Urinary bladder (tissue), 4 donors: Measurements from ENCODE around the gene HMGB1. TPM values are rescaled to one million over a fixed set of nuclear protein-coding genes. Genes with fewer than 3 reads are reported as not detected.
"Not testable (repeated sequence)": the region's sequence is repeated elsewhere in the genome, so short reads cannot be mapped to it uniquely, and the experiment has no call there.

ENCODE experiments used
- DNase-seq: peaks from one replicate; pipeline ENCODE4 v3.0.0-alpha.2; 2015; ENCODE audit errors: extremely low spot score
- H3K27ac ChIP-seq: one replicate; pipeline ENCODE4 v1.5.1; 2013; ENCODE audit warnings: low read depth, mild to moderate bottlenecking, moderate library complexity
- H3K36me3 ChIP-seq: one replicate; pipeline ENCODE4 v1.6.1; 2013; ENCODE audit warnings: mild to moderate bottlenecking, moderate library complexity; ENCODE audit not compliant: insufficient read depth
- H3K4me1 ChIP-seq: one replicate; pipeline ENCODE4 v1.6.1; 2013; ENCODE audit warnings: mild to moderate bottlenecking, moderate library complexity; ENCODE audit not compliant: insufficient read depth
- H3K4me3 ChIP-seq: one replicate; pipeline ENCODE4 v1.5.1; 2013; ENCODE audit warnings: low read depth, low read length
- WGBS: extraction: QIAGEN DNeasy Blood & Tissue Kit; methylation state at CpG from one replicate; pipeline ENCODE4 v1.1.7; 2013; 5-methylcytosine and 5-hydroxymethylcytosine counted together
- polyA plus RNA-seq: library from polyadenylated mRNA; stranded (reverse); fragments of 200-250 nt; gene quantifications from one replicate; pipeline ENCODE4 v1.2.3, GENCODE V29; 2013
- total RNA-seq: library from RNA; depleted of rRNA; stranded (reverse); fragments of >200 nt; gene quantifications from one replicate; pipeline ENCODE4 v1.2.3, GENCODE V29; 2014
- donor health status: healthy with polysubstance abuse.
- donor health status: healthy.

Gene HMGB1
- total and polyA plus RNA-seq, 2 donors, result 415 to 470 TPM

DNA sequence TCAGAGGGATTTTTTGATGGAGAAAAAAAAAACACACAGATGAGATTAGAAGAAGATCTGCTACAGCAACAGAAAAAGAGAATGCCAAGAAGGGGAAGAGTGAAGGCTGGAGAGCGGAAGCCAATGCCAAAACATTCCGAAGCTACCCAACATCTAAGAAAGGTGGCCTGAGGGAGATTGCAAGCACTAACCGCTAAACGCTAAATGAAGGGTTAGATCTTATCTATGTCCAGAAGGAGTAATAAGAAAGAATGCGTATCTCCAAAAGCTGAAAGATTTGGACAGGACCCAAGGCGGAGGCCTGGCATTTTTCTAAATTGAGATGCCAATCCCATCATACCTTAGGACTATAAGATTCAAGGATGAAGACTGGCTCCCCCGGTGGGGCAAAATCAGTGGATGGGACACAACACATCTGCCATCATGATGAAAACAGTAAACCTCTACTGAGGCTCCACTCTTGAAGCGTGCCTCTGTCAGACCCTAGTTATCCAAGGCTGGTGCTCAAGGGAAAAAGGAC is 15.6 kb upstream of the HMGB1 start:
- H3K4me1 ChIP-seq, result no peaks in the 10 kb centered on the region
- no peak overlapping the region for H3K4me3 ChIP-seq
- H3K27ac ChIP-seq, result no peak overlapping the region
- DNase-seq, result no peak
- no peaks in the 10 kb centered on the region for H3K36me3 ChIP-seq
- WGBS, result 92% methylated on average over 8 of the region's 8 CpGs

DNA sequence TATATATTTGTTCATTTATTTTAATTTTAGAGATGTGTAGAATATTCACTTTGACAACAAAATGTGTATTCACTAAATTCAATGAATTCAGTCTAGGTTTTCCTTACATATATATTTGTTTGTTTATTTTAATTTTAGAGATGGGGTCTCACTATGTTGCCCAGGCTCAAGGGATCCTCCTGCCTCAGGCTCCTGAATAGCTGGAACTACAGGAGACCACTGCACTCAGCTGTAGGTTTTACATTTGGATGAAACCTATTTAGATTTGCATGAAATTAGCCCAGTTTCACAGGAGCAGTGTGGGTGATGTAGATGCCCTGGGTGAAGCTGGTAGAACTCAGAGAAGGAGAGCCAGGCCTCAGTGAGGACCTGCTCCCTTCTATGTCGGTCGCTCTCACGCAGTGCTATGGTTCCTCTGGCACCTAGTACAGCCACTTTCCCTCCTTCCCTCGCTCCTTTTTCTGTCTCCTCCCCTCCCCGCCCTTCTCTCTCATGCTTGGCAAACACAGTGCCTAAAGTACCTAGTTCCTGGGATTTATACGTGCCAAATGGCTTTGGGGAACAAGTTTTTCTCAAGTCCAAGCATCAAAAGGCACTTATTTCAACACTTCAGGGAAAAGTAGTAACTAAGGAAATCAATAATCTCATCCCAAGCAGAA is 14.7 kb upstream of the HMGB1 start:
- H3K36me3 ChIP-seq, result no peaks in the 10 kb centered on the region
- DNase-seq, result no peak
- H3K4me1 ChIP-seq, result no peaks in the 10 kb centered on the region
- H3K27ac ChIP-seq, result no peak overlapping the region
- WGBS, result 88% methylated on average over 6 of the region's 6 CpGs
- no peak overlapping the region for H3K4me3 ChIP-seq

DNA sequence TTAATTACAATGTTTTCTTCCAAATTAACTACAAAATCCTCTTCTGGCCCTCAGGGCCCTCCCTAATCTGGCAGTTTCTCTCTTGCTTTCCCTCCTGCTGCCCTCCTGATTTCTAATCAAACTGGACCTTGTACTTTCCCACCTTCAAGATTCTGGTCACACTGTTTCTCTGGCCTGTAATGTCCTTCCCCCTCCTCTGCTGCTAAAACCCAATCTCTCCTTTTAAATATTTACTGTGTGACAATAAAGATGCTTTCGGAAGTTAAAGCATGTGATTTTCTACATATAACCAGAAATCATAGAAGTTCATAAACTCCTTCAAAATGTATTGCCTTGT is 14.1 kb upstream of the HMGB1 start:
- no peaks in the 10 kb centered on the region for H3K4me1 ChIP-seq
- H3K4me3 ChIP-seq, result no peak overlapping the region
- H3K27ac ChIP-seq, result no peak overlapping the region
- H3K36me3 ChIP-seq, result no peaks in the 10 kb centered on the region
- 99% methylated on average over 1 of the region's 1 CpG for WGBS
- DNase-seq, result no peak

DNA sequence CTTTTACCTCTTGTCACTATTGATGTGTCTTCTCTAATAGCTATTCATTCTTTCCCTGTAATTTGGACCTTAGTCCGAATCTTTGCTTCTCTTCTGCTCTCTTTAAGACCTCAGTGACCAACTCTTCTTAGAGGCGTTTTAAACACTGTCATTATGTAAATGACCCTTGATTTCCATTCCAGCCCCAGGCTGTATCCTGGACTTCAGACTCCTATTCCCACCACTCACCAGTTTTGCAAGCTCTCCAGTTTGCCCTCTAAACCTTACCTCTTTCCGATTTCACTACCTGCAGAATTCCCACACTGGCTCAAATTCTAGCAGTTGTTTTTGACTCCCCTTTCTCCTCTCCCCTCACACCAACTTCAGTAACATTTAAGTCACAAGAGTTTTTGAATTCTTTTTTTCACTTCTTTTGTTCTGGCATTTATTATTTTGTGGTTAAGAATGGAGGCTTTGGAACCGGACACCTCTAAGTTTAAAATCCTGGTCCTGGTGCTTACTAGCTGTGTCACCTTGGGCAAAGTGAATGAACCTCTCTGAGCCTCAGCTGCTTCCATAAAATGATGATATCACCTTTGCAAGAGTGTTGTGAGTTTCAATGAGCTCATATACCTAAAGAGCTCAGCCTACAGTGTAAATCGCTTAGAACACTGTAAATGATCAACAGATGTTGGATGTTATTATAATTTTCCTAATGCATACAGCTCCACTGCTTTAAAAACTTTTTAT is 13.6 kb upstream of the HMGB1 start:
- no peaks in the 10 kb centered on the region for H3K36me3 ChIP-seq
- no peak overlapping the region for H3K27ac ChIP-seq
- no peak for DNase-seq
- WGBS, result 70% methylated on average over 5 of the region's 5 CpGs
- H3K4me3 ChIP-seq, result no peak overlapping the region
- no peaks in the 10 kb centered on the region for H3K4me1 ChIP-seq

DNA sequence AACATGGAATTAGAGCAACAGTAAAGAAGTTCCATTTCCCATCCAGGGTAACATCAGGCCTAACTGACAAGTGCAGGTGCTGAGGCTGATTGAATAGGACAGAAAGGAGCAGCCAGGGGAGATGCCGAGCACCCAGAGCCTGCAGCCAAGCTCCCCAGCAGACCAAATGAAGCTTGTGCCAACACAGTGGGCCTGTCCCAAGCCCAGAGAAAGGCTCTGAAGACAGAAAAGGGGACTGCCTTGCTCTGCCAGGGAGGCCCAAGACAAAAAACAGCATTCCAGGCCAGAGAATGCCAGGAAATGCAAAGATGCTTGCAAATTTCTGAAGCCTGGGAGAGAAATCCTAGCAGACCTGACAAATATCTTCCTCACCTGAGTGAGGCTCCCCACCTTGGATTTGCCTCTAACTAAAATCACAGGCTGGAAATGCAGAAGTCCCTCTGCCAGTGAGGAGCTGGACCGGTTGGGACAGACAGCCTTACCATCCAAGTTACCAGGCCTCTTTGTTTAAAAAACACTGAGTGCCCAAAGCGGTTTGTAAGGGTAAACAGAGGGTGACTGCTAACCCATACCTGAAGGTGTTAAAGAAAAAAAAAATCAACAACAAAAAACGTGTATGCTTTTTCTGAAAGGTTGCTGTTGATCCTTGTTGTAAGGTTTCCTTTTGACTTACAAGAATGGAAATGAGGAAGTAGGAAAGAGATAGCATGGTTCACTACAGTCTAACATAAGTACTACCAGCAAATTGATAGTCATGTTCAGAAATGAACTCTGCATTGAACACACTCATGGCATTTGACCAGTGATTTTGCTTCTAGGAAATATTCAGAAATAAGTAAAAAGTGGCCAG is 11.8 kb upstream of the HMGB1 start:
- DNase-seq, result no peak
- Histone ChIP-seq H3K4me3 (no peak overlapping the region), H3K36me3 (no peaks in the 10 kb centered on the region), H3K27ac (no peak overlapping the region), H3K4me1 (no peaks in the 10 kb centered on the region)
- 76% methylated on average over 4 of the region's 4 CpGs for WGBS

DNA sequence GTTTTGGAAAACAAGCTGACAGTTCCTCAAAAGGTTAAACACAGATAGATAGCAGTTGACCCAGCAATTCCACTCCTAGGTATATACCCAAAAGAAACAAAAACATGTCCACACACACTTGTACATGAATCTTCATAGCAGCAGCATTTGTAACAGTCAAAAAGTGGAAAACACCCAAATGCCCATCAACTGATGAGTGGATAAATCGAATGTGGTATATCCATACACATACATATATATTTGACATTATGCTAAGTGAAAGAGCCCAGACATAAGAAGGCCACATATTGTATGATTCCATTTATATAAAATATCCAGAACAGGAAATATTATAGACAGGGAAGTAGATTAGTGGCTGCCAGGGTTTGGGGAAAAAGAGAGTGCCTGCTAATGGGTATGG is 7.9 kb upstream of the HMGB1 start:
- Histone ChIP-seq H3K27ac (no peak overlapping the region), H3K4me1 (no peaks in the 10 kb centered on the region), H3K4me3 (no peak overlapping the region), H3K36me3 (no peaks in the 10 kb centered on the region)
- no peak for DNase-seq
- 95% methylated on average over 1 of the region's 1 CpG for WGBS

DNA sequence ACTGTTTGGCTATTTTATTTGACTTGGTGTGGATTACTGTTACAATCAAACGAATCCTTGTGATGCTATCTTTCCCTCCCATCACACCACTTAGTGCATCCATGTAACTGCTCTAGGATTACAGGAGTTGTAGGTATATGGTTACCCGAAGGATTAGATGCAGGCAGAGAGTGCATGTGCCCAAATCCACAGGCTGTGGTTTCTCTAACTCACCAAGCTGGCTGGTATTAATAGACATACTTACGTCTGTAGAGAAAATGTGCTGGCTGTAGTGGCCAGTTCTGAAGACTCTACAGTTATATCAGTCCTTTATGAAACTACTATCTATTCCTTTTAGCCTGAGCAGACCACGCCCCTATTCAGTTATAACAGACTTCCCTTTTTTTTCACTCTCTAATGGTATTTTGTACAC is 1.1 kb upstream of the HMGB1 start:
- Histone ChIP-seq H3K27ac (no peak overlapping the region), H3K4me1 (no peaks in the 10 kb centered on the region), H3K36me3 (no peaks in the 10 kb centered on the region), H3K4me3 (no peak overlapping the region)
- DNase-seq, result no peak
- 47% methylated on average over 4 of the region's 4 CpGs for WGBS

DNA sequence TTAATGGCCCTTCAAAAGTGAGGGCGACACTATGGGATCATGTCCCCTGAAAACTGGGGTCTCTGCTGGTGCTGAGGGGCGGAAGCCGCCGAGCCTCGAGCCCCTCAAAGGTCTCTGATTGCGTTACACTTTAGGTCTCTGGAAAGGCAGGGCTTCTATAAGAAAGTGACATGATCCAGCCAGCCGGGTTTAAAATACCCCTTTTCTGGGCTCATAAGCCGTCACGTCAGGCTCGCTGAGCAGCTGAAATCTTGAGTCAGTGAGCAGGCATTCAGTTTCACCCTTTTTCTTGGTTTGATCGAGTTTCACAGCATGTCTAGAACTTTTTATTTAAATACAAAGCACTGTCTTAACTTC is 600 bp upstream of the HMGB1 start:
- Histone ChIP-seq H3K36me3 (no peaks in the 10 kb centered on the region), H3K27ac (no peak overlapping the region), H3K4me3 (no peak overlapping the region), H3K4me1 (no peaks in the 10 kb centered on the region)
- 5% methylated on average over 11 of the region's 11 CpGs for WGBS
- no peak for DNase-seq

DNA sequence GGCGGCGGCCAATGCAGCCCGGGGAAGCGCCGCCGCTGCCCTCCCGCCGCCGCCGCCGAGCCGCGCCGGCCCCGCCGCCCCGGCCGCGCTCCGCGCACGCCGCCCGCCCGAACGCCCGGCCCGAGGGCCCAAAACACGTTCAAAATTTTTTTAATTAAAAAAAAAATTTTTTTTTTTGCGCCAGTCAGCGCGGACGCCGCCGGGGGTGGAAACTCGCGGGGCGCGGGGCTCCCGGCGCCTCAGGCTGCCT is 468 bp downstream of the HMGB1 start:
- under 1% methylated on average over 41 of the region's 41 CpGs for WGBS

DNA sequence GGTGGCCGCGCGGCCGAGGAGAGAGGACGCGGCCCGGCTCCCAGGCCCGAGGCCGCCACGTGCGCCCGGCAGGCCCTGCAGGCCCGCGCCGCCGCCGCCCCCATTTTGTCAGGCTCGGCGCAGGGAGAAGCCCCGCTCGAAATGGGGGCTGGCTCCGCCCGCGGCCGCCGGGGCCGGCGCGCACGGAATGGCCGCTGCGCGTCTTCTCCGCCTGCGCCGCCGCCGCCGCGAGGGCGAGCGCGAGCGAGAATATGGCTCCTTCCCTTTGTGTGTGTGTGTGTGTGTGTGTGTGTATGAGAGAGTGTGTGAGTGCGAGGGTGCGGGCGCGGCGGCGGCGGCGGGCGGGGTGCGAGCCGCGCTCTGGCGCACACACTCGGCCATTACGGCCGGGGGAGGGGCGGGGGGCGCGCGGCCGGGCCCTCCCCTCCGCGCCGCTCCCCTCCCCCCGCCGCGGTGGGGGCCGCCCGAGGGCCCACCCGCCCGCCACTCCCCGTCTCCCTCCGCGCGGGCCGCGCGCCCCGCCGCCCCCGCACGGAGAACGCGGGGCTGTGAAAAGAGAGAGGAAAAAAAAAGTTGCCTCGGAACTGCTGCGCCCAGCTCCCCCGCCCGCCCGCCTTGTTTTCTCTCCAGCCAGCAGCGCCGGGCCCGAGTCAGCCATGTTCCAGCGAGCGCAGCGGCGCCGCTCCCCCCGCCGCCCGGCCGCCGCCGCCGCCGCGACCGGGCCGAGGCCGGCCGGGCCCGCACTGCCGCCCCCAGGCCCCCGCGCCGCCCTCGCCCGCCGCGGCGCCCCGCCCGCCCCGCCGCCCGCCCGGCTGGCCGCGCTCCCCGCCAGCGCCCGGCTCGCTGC is 1.0 kb downstream of the HMGB1 start:
- no peaks in the 10 kb centered on the region for H3K4me1 ChIP-seq
- DNase-seq, result peak; percentile 48
- WGBS, result under 1% methylated on average over 121 of the region's 136 CpGs
- H3K27ac ChIP-seq, result peak overlapping the region; percentile 99
- peak overlapping the region; percentile 99 for H3K4me3 ChIP-seq
- H3K36me3 ChIP-seq, result no peaks in the 10 kb centered on the region

More for the DNA sequence above, 468 bp downstream of the HMGB1 start:
- peak overlapping the region; percentile 100 for H3K27ac ChIP-seq
- no peaks in the 10 kb centered on the region for H3K36me3 ChIP-seq
- no peaks in the 10 kb centered on the region for H3K4me1 ChIP-seq
- H3K4me3 ChIP-seq, result peak overlapping the region; percentile 99
- no peak for DNase-seq

DNA sequence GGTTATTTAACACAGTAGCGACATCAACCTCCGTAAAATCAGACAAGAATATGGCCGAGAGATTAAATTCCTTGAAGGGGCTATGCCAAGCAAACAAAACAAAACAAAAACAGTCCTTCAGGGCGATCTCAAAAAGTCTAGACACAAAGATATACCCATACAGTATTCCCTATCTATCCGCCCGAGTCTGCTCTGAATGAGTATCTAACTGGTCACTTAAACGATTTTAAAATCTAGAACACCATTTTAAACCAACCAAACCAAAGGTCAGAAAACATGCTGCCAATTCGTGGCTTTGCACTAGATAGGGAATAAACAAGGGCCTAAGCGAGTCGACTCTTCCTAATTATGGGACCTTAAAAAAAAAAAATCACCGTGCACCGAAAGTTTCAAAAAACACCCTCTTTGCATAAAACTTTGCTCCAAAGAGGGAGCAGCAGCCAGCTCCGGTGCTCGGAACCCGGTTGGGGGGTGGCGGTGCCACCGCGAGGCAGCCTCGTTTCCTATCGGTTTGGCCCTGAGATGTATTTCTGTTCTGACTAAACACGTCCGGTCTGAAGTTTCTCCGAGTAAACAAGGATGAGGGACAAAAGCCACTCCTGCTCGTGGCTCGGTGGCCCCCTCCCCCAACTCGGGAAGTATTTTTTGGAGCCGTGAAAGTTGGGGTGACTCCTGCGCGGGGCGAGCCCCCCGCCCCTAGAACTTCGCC is 1.8 kb downstream of the HMGB1 start:
- WGBS, result 1% methylated on average over 32 of the region's 32 CpGs
- peak; percentile 37 for DNase-seq
- Histone ChIP-seq H3K36me3 (no peaks in the 10 kb centered on the region), H3K4me3 (peak overlapping the region; percentile 99), H3K4me1 (no peaks in the 10 kb centered on the region), H3K27ac (peak overlapping the region; percentile 99)

DNA sequence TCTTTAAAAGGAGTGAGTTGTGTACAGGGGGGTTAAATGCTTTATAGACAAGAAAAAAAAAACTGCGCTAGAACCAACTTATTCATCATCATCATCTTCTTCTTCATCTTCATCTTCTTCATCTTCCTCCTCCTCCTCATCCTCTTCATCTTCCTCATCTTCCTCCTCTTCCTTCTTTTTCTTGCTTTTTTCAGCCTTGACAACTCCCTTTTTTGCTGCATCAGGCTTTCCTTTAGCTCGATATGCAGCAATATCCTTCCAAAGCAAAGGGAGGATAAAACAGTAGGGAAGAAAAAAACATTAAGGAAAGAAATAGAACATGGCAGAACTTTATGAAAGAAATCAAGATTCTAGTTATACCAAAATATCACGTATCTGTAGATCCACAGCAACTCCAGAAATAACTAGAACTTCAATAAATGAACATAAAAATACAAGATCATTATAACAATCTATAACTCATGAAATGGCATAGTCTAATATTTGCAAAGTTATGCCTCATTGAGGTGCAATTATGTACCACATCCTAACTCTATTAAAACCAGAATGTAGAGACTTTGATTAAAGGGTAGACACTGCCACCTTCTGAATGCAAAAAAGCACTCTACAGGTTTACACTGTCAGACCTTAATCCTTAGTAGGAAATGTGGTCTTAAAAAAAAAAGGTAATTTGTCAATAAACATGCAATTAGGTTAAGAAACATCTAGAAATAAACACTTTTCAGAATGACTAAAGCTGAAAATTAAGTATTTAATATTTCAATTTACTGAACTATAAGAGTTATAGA is 4.3 kb downstream of the HMGB1 start:
- WGBS, result 81% methylated on average over 3 of the region's 3 CpGs
- H3K27ac ChIP-seq, H3K4me1 ChIP-seq, H3K4me3 ChIP-seq, DNase-seq, H3K36me3 ChIP-seq: not testable (repeated sequence)
